GM18505 (cell line): Measurements from ENCODE around the gene GAB4.
"Not testable (repeated sequence)": the region's sequence is repeated elsewhere in the genome, so short reads cannot be mapped to it uniquely, and the experiment has no call there.

ENCODE experiments used
- ATAC-seq: cut with Tn5 transposase; IDR thresholded peaks from one replicate; pipeline ENCODE4 v1.9.1; 2021; ENCODE audit not compliant: unreplicated experiment
- POLR2A ChIP-seq: IDR thresholded peaks from 4 replicates; pipeline ENCODE4 v1.6.1; 2011; ENCODE audit warnings: borderline replicate concordance; ENCODE audit not compliant: insufficient read depth, insufficient read length; ENCODE audit errors: extremely low read depth

The GAB4 gene

GRCh38 chr22:16957781-16958180 lies 50.2 kb downstream of the GAB4 start:
- ATAC-seq: no peak
- TF ChIP-seq POLR2A: no peak

GRCh38 chr22:16956290-16956689 lies 51.7 kb downstream of the GAB4 start:
- ATAC-seq: no peak
- no peak for TF ChIP-seq POLR2A

- TF ChIP-seq POLR2A: no peak
- ATAC-seq: no peak
Measured at GRCh38 chr22:16955678-16956210, 52.3 kb downstream of the GAB4 start.

GRCh38 chr22:16955081-16955480 lies 52.9 kb downstream of the GAB4 start:
- no peak for TF ChIP-seq POLR2A
- ATAC-seq: no peak

- ATAC-seq: no peak
Measured at GRCh38 chr22:16954060-16954403, 54.0 kb downstream of the GAB4 start.

GRCh38 chr22:16953206-16954059 lies 54.6 kb downstream of the GAB4 start:
- ATAC-seq: no peak
- TF ChIP-seq POLR2A: no peak

More at GRCh38 chr22:16954060-16954403, 54.0 kb downstream of the GAB4 start:
- TF ChIP-seq POLR2A: no peak

GRCh38 chr22:16949561-16949960 lies 58.5 kb downstream of the GAB4 start:
- no peak for TF ChIP-seq POLR2A
- no peak for ATAC-seq

- no peak for ATAC-seq
- no peak for TF ChIP-seq POLR2A
Measured at GRCh38 chr22:16937811-16938210, 70.2 kb downstream of the GAB4 start.

GRCh38 chr22:16937209-16937608 lies 70.8 kb downstream of the GAB4 start:
- ATAC-seq: not testable (repeated sequence)

GRCh38 chr22:16936625-16937024 lies 71.4 kb downstream of the GAB4 start:
- ATAC-seq: no peak
- TF ChIP-seq POLR2A: no peak

GRCh38 chr22:16935209-16935608 lies 72.8 kb downstream of the GAB4 start:
- no peak for ATAC-seq
- no peak for TF ChIP-seq POLR2A

GRCh38 chr22:16933291-16934282 lies 74.4 kb downstream of the GAB4 start:
- TF ChIP-seq POLR2A: no peak
- no peak for ATAC-seq

GRCh38 chr22:16932577-16932976 lies 75.4 kb downstream of the GAB4 start:
- no peak for TF ChIP-seq POLR2A
- ATAC-seq: no peak

- TF ChIP-seq POLR2A: no peak
- ATAC-seq: no peak
Measured at GRCh38 chr22:16925407-16925966, 82.5 kb downstream of the GAB4 start.

GRCh38 chr22:16922706-16923105 lies 85.3 kb downstream of the GAB4 start:
- ATAC-seq: no peak
- TF ChIP-seq POLR2A: no peak
